Mesendoderm (in vitro differentiated cells): Measurements from ENCODE around the gene UQCC3. TPM values are rescaled to one million over a fixed set of nuclear protein-coding genes. Genes with fewer than 3 reads are reported as not detected.

Experiments
- DNase-seq: peaks from one replicate; pipeline ENCODE4 v3.0.0; 2013
- H2AK5ac ChIP-seq: 2 replicates; pipeline ENCODE4 v1.6.1; 2013; ENCODE audit warnings: low read length, inconsistent platforms
- H2BK120ac ChIP-seq: 2 replicates; pipeline ENCODE4 v1.6.1; 2013; ENCODE audit warnings: low read depth, mild to moderate bottlenecking, low read length, moderate library complexity, mixed read lengths
- H2BK15ac ChIP-seq: replicated peaks from 2 replicates; pipeline ENCODE4 v1.6.1; 2013; ENCODE audit warnings: low read depth, mild to moderate bottlenecking, moderate library complexity
- H2BK5ac ChIP-seq: 2 replicates; pipeline ENCODE4 v1.6.1; 2013; ENCODE audit warnings: low read length, inconsistent platforms
- H3K18ac ChIP-seq: 2 replicates; pipeline ENCODE4 v1.6.1; 2013; ENCODE audit warnings: mild to moderate bottlenecking, low read length, mixed read lengths
- H3K23ac ChIP-seq: one replicate; pipeline ENCODE4 v1.6.1; 2013; ENCODE audit warnings: low read length
- H3K27ac ChIP-seq: 2 replicates; pipeline ENCODE4 v1.5.1; 2013; ENCODE audit warnings: low read depth, mild to moderate bottlenecking, inconsistent platforms, low read length, moderate library complexity
- H3K27me3 ChIP-seq: 2 replicates; pipeline ENCODE4 v1.6.1; 2013; ENCODE audit warnings: low read length, control low read depth, mild to moderate bottlenecking, inconsistent platforms; ENCODE audit not compliant: insufficient read depth, poor library complexity
- H3K36me3 ChIP-seq: 2 replicates; pipeline ENCODE4 v1.6.1; 2013; ENCODE audit warnings: low read length, inconsistent platforms; ENCODE audit not compliant: control insufficient read depth, insufficient read depth
- H3K4ac ChIP-seq: one replicate; pipeline ENCODE4 v1.6.1; 2013; ENCODE audit warnings: low read depth, mild to moderate bottlenecking, low read length, moderate library complexity
- H3K4me1 ChIP-seq: 2 replicates; pipeline ENCODE4 v1.6.1; 2013; ENCODE audit warnings: low read depth, low read length, inconsistent platforms; ENCODE audit not compliant: control insufficient read depth
- H3K4me2 ChIP-seq: 2 replicates; pipeline ENCODE4 v1.6.1; 2013; ENCODE audit warnings: low read length
- H3K4me3 ChIP-seq: 2 replicates; pipeline ENCODE4 v1.5.1; 2013; ENCODE audit warnings: mild to moderate bottlenecking, low read length
- H3K56ac ChIP-seq: one replicate; pipeline ENCODE4 v1.6.1; 2013; ENCODE audit warnings: low read length
- H3K79me1 ChIP-seq: 2 replicates; pipeline ENCODE4 v1.6.1; 2013; ENCODE audit warnings: low read length, inconsistent platforms
- H3K79me2 ChIP-seq: 2 replicates; pipeline ENCODE4 v1.6.1; 2013; ENCODE audit warnings: mild to moderate bottlenecking, low read length; ENCODE audit not compliant: control insufficient read depth, insufficient read depth
- H3K9ac ChIP-seq: 2 replicates; pipeline ENCODE4 v1.6.1; 2013; ENCODE audit warnings: low read length, inconsistent platforms
- H4K5ac ChIP-seq: one replicate; pipeline ENCODE4 v1.6.1; 2013; ENCODE audit warnings: low read length
- H4K8ac ChIP-seq: one replicate; pipeline ENCODE4 v1.6.1; 2013; ENCODE audit warnings: low read depth, mild to moderate bottlenecking, control low read depth, low read length, moderate library complexity
- WGBS: extraction: QIAGEN DNeasy Blood & Tissue Kit; methylation state at CpG from one replicate; pipeline ENCODE4 v1.1.7; 2013; ENCODE audit warnings: low lambda C conversion rate, missing lambda C conversion rate; ENCODE audit not compliant: insufficient coverage; ENCODE audit errors: extremely low coverage; 5-methylcytosine and 5-hydroxymethylcytosine counted together
- small RNA-seq: library from polyadenylated mRNA; stranded (forward); fragments of <200 nt; extraction: miRNeasy Mini kit (QIAGEN cat#:217004); gene quantifications from one replicate; pipeline ENCODE3, GENCODE V24; 2013; ENCODE audit not compliant: insufficient read depth

The UQCC3 gene

GRCh38 chr11:62716206-62716605 is 44.7 kb downstream of the UQCC3 start:
- Histone ChIP-seq H3K18ac (no peak overlapping the region), H4K8ac (no peak overlapping the region), H3K27me3 (no peaks in the 10 kb centered on the region), H2AK5ac (no peak overlapping the region), H3K4me2 (no peak overlapping the region), H2BK5ac (no peak overlapping the region), H3K79me2 (no peaks in the 10 kb centered on the region), H3K4me1 (no peaks in the 10 kb centered on the region), H3K79me1 (peaks cover 1% of the 10 kb centered on the region), H4K5ac (no peak overlapping the region), H3K36me3 (peaks cover 24% of the 10 kb centered on the region), H3K27ac (no peak overlapping the region), H2BK120ac (no peak overlapping the region), H2BK15ac (no peak overlapping the region), H3K9ac (no peak overlapping the region), H3K4me3 (no peak overlapping the region), H3K4ac (no peak overlapping the region), H3K56ac (no peak overlapping the region), H3K23ac (no peak overlapping the region)
- DNase-seq, result no peak
- WGBS, result no CpG with 5 or more reads among the region's 5 CpGs

- Histone ChIP-seq H2BK120ac (no peak overlapping the region), H3K4me3 (no peak overlapping the region), H2AK5ac (no peak overlapping the region), H3K27ac (no peak overlapping the region), H3K18ac (no peak overlapping the region), H3K79me2 (no peaks in the 10 kb centered on the region), H3K56ac (no peak overlapping the region), H3K4me2 (no peak overlapping the region), H2BK5ac (no peak overlapping the region), H3K79me1 (peaks cover 3% of the 10 kb centered on the region), H3K4me1 (no peaks in the 10 kb centered on the region), H3K9ac (no peak overlapping the region), H4K5ac (no peak overlapping the region), H3K36me3 (peaks cover 29% of the 10 kb centered on the region), H4K8ac (no peak overlapping the region), H3K23ac (no peak overlapping the region), H2BK15ac (no peak overlapping the region), H3K4ac (no peak overlapping the region), H3K27me3 (no peaks in the 10 kb centered on the region)
- WGBS, result no CpG with 5 or more reads among the region's 11 CpGs
- no peak for DNase-seq
These were observed 45.3 kb downstream of the UQCC3 start for GRCh38 chr11:62716816-62717215.

- Histone ChIP-seq H3K4me1 (no peaks in the 10 kb centered on the region), H3K79me2 (peaks cover 16% of the 10 kb centered on the region), H3K18ac (no peak overlapping the region), H3K23ac (no peak overlapping the region), H2BK120ac (no peak overlapping the region), H2BK5ac (no peak overlapping the region), H3K4ac (no peak overlapping the region), H2AK5ac (no peak overlapping the region), H3K36me3 (peaks cover 44% of the 10 kb centered on the region), H3K56ac (no peak overlapping the region), H3K9ac (no peak overlapping the region), H4K5ac (no peak overlapping the region), H3K4me3 (no peak overlapping the region), H2BK15ac (no peak overlapping the region), H3K4me2 (no peak overlapping the region), H3K27me3 (no peaks in the 10 kb centered on the region), H3K79me1 (peaks cover 17% of the 10 kb centered on the region), H4K8ac (no peak overlapping the region), H3K27ac (no peak overlapping the region)
- no peak for DNase-seq
- WGBS, result no CpG with 5 or more reads among the region's 2 CpGs
These were observed 48.0 kb downstream of the UQCC3 start for GRCh38 chr11:62719302-62719978.

DNA sequence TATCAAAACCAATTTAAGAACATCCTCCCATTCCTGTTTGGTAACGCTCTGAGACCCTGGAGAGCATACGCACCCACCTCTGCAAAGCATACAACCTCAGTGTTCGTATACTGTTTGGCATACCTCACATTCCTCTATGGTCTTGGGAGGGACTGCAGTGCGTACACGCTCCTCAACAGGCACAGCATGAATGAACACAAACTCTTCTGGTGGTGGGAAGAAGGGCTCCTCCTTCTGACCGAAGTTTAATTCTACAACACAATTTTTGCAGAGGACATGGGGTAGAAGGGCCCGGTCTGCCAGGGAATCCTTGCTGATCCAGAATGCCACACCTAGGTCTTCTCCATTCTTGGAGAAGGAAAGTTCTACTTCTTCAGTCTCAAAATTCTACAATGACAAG is 50.5 kb downstream of the UQCC3 start:
- Histone ChIP-seq H3K4me2 (no peak overlapping the region), H2BK120ac (no peak overlapping the region), H3K36me3 (peaks cover 37% of the 10 kb centered on the region), H3K4me1 (peaks cover 3% of the 10 kb centered on the region), H3K4me3 (no peak overlapping the region), H3K9ac (no peak overlapping the region), H3K4ac (no peak overlapping the region), H3K18ac (no peak overlapping the region), H3K27ac (no peak overlapping the region), H3K79me2 (peaks cover 40% of the 10 kb centered on the region), H4K8ac (no peak overlapping the region), H2AK5ac (no peak overlapping the region), H2BK15ac (no peak overlapping the region), H3K79me1 (peaks cover 16% of the 10 kb centered on the region), H3K56ac (no peak overlapping the region), H3K27me3 (no peaks in the 10 kb centered on the region), H3K23ac (no peak overlapping the region), H2BK5ac (no peak overlapping the region), H4K5ac (no peak overlapping the region)
- peak; percentile 73 for DNase-seq
- no CpG with 5 or more reads among the region's 7 CpGs for WGBS

Small RNA genes lying within 50 kb of the gene (small RNA-seq; reads per million reads assigned to genes)
- gene SNORA57, result not detected
